Measurements from ENCODE around the gene CEP135.
"Not testable (repeated sequence)": the region's sequence is repeated elsewhere in the genome, so short reads cannot be mapped to it uniquely, and the experiment has no call there.

Gene CEP135

DNA sequence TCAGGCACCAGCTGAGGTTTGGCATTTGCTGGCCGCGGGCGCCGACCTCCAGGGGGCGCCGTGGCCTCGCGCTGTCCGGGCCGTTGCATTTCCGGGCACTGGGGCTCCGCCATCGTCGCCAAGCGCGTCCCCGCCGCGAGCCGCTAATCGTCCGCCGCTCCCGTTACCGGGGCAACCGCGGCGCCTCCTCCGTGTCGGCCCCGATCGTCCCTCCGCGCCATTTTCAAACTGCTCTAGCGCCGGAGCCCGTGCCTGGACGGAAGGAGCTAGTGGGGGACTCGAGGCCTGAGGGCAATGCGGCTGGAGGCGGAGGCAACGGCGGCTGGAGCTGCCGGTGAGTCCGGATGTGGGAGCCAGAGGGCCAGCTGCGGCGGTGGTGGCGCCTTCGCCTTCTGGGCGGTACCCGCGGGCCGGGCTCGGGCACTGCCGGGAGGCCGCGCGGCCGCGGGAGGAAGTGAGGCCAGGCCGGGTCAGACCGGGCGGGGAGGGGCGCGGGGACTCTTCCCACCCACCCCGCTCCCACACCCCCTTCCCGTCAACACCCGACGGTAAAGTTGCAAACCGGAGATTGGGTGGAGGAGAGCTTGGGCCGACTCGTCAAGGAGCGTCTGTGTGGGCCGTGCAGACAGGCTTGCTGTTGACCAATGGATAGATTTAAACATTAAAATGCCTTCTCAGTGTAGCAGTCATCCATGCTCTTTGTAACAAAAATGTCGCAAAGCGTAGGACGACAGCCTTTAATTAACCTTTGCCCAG lies at the start of gene CEP135:
TSS of gene CEP135 (plus strand) at position 220 of the 756 bp plus-strand sequence. CDS start 3,186 bp downstream, outside the sequence.
- peak; percentile 87 for DNase-seq (ENCODE audit: low read depth)

DNA sequence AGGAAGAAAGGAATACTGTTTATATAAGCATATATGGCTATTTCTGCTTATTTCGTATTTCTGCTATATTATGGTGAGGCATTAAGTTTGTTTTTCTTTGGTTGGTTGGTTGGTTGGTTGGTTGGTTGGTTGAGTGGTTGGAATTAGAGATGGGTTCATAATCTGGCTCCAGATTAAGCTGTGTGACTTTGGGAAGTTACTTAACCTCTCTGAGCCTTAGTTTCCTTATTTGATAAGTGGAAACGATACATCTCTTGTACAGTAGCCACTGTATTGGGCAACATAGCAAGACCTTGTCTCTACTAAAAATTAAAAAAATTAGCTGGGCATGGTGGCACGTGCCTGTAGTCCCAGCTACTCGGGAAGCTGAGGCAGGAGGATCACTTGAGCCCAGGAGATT lies 46.1 kb upstream of the CEP135 start:
- DNase-seq (ENCODE audit: low read depth) = no peak

GRCh38 chr4:55903577-55903976 lies 45.2 kb upstream of the CEP135 start:
- no peak for DNase-seq (ENCODE audit: low read depth)

DNA sequence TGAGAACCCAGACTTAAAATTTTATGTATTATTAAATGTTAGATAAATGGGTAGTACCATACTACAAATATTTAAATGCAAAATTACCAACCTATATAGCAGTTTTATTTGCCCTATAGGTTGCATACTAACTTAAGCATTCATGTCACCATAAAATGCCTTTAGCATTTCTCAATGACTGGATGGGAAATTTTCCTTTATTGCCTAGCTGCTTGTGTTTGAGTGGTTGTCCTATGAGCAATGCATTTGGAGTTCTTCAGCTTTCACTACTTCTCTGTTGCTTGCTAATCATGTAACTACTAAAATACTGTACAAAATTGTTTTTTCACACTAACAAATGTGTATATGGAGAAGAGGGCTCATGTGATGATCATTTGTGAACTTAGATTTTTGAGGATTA lies 44.2 kb upstream of the CEP135 start:
- DNase-seq (ENCODE audit: low read depth) = no peak

DNA sequence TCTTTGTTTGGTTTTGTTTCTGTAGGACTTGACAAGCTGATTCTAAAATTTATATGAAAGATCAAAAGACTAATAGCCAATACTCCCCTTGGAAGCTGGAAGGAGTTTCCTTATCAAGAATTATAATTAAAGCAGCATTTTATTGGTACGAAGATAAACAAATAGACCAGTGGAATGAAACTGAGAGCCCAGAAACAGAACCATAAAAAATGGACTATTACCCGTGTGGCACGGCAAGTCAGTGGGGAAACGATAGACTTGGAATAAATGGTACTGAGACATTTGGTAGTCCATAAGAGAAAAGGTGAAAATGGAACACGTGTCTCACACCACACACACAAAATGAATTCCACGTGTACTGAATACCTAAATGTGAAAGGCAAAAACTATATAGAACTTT lies 42.4 kb upstream of the CEP135 start:
- no peak for DNase-seq (ENCODE audit: low read depth)

DNA sequence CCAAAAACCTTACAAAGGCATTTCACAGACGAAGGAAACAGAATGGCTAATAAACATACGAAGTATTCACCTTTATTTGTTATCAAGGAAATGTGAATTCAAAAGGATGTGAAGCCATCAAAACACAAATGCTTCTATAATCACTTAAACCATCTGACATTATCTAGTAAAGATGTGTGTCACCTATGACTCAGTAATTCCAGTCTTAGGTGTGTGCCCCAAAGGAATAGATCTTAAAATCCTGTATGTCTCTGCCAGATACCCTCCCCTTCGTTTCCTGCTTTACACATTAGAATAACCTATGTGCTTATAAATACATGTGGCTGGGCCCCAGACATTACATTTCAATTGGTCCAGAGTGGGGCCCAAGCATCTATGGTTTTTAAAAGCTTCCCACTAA lies 41.8 kb upstream of the CEP135 start:
- DNase-seq (ENCODE audit: low read depth) = no peak

DNA sequence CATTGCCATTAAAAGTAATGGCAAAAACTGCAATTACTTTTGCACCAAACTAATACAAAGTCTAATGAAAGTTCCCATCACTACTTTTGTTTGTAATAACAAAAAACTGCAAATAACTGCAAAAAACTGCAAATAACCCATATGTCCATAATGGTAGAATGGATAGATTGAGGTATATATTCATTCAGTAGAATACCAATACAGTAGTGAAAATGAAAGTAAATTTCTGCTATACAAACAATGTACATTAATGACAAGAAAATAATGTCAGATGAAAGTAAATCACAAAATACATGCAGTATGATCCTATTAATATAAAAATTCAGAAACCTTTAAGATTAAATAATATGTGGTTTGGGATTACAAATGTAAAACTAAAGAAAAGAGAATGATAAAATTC lies 41.3 kb upstream of the CEP135 start:
- no peak for DNase-seq (ENCODE audit: low read depth)

DNA sequence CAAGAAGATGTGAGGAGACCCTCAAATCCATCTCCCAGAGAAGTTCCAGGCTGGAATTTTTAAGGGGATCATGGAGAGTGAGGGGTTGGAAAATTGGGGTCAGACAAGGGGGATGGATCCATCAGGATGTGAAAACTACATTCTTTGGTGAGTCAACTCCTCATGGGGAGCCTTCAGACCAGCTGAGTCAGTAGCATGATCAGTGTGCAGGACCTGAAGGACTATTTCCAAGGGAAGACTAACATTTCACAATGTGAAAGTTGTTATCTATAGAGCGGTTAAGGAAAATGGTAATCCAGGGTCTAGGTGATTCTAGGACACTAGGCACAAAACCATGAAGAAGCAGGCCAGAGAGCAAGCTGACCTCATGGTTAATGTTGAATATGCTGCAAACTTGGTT lies 38.6 kb upstream of the CEP135 start:
- DNase-seq (ENCODE audit: low read depth) = no peak

DNA sequence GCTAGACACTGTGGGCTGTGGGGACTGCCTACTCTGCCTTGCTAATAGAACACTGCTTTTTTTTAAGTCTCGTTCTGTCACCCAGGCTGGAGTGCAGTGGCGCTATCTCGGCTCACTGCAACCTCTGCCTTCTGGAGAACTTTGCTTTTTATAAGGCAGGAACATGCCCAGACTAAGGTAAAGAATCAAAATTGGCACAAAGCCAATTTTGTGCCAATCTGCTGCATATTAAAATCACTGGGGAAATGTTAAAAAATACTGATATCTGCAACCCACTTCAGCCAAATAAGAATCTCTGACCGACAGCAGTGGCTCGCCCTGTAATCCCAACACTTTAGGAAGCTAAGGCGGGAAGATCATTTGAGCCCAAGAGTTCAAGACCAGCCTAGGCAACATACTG lies 36.5 kb upstream of the CEP135 start:
- no peak for DNase-seq (ENCODE audit: low read depth)

GRCh38 chr4:55920571-55920970 lies 28.2 kb upstream of the CEP135 start:
- DNase-seq (ENCODE audit: low read depth) = no peak

DNA sequence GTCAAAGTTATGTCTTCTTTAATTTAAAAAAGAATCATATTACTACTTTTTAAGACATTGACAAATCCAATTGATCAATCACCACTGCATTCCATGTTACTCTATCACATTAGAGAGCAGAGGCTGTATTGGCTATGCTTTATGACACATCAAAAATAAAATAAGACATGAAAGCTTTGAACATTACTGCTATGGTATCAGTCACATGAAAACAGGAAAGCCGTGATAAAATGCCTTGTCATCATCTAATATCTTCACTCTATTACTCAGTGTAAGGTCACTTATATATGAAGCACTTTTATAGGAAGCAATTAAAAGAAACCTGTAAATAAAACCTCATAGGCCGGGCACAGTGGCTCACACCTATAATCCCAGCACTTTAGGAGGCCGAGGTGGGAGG lies 27.7 kb upstream of the CEP135 start:
- DNase-seq (ENCODE audit: low read depth) = no peak

DNA sequence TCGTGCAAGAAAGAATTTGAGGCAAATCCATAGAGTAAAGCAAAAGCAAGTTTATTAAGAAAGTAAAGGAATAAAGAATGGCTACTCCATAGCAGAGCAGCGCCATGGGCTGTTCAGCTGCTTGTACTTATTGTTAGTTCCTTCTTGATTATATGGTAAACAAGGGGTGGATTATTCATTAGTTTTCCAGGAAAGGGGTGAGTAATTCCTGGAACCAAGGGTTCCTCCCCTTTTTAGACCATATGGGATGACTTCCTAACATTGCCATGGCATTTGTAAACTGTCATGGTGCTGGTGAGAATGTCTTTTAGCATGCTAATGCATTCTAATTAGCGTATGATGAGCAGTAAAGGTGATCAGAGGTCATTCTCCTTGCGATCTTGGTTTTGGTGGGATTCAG lies 23.5 kb upstream of the CEP135 start:
- no peak for DNase-seq (ENCODE audit: low read depth)

DNA sequence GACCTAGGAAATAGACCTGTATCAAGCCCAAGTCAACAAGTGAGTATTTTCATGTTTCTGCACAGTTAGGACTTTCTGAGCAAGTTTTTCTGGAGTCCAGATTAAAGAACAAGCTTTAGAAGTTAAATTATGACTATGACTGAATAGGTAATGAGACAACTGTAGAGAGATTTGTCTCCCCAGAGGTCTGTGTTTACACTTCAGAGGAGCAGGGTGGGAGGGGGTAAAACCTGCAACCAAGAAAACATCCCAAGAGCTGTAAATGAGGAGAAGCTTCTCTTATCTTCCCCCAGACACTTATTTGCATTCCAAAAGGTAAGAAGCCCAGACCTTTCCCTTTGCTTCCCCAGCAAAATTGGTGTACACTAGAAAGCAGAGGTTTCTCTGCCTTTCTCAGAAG lies 22.1 kb upstream of the CEP135 start:
- no peak for DNase-seq (ENCODE audit: low read depth)

GRCh38 chr4:55927803-55928437 lies 20.8 kb upstream of the CEP135 start:
- DNase-seq (ENCODE audit: low read depth) = no peak

- DNase-seq (ENCODE audit: low read depth) = no peak
These were observed 19.9 kb upstream of the CEP135 start for GRCh38 chr4:55928846-55929245.

DNA sequence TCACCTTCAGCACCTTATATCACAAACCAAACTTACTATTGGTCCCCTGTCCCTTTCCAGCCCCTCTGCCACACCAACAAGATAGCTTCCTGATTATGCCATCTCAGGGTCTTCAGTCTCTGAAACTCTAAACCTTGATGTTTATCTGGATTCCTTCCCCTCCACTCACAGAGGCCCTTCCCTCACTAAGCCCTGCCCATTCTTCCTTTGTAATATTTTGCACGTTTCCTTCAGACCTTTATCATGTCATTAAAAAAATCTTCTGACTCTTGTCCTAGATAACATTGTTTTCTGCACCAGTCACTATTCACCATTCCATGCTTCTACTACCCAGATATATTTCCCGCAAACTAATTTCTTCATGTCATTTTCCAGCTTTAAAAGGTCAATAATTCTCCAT lies 17.7 kb upstream of the CEP135 start:
- DNase-seq (ENCODE audit: low read depth) = no peak

- DNase-seq (ENCODE audit: low read depth) = no peak
These were observed 16.9 kb upstream of the CEP135 start for GRCh38 chr4:55931833-55932232.

DNA sequence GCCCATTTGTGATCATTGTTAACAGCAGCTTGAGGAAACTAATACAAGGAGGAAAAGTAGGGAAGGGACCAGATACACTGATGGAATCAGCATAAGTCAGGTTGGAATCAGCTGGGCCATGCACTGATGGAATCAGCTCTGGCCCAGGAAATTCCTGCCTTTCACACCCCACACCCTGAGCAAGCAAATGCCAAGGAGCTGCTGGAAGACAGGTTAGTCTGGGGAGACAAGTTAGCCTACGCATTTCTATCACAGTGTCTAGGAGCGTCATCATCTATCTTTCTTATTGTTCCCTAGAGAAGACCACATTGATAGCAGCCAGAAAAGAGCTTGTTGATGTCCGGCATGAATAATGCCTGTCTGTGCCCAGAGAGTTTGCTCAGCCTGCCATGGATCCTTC lies 16.2 kb upstream of the CEP135 start:
- DNase-seq (ENCODE audit: low read depth) = no peak

GRCh38 chr4:55933611-55934010 lies 15.1 kb upstream of the CEP135 start:
- no peak for DNase-seq (ENCODE audit: low read depth)

DNA sequence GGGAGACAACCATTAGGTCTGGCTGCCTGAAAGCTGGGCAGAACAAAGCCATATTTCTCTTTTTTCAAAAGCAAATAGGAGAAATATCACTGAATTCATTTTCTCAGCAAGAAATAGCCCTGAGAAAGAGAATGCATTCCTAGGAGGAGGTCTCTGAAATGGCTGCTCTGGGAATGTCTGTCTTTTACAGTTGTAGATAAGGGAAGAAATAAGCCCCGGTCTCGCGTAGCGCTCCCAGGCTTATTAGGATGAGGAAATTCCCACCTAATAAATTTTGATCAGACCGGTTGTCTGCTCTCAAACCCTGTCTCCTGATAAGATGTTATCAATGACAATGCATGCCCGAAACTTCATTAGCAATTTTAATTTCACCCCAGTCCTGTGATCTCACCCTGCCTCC lies 12.8 kb upstream of the CEP135 start:
- not testable (repeated sequence) for DNase-seq (ENCODE audit: low read depth)

- no peak for DNase-seq (ENCODE audit: low read depth)
These were observed 10.3 kb upstream of the CEP135 start for GRCh38 chr4:55938481-55938880.

GRCh38 chr4:55939421-55939820 lies 9.3 kb upstream of the CEP135 start:
- DNase-seq (ENCODE audit: low read depth) = no peak

DNA sequence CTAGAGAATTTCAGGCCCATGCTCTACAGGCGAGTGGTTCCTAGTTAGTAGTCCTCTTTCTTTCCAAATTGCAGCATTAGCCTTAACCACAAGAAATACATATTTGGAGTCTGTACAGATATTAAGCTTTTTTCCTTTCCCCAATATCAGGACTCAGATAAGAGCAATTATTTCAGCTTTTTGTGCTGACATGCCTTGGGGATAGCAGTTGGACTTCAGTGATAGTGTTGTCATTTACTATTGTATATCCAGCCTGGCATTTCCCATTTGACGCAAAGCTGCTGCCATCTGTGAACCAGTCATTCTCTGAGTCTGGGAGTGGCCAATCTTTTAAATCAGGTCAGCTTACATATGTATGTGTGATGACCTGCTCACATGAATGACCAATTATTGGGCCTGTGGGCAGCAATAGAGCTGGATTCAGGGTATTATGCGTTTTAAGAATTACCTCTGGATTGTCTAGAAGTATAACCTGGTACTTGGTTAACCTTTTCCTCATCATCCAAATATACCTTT lies 6.8 kb upstream of the CEP135 start:
- no peak for DNase-seq (ENCODE audit: low read depth)
